ENCODE data around the gene ZBTB37.
"Not testable (repeated sequence)": the region's sequence is repeated elsewhere in the genome, so short reads cannot be mapped to it uniquely, and the experiment has no call there.

The ZBTB37 gene

DNA sequence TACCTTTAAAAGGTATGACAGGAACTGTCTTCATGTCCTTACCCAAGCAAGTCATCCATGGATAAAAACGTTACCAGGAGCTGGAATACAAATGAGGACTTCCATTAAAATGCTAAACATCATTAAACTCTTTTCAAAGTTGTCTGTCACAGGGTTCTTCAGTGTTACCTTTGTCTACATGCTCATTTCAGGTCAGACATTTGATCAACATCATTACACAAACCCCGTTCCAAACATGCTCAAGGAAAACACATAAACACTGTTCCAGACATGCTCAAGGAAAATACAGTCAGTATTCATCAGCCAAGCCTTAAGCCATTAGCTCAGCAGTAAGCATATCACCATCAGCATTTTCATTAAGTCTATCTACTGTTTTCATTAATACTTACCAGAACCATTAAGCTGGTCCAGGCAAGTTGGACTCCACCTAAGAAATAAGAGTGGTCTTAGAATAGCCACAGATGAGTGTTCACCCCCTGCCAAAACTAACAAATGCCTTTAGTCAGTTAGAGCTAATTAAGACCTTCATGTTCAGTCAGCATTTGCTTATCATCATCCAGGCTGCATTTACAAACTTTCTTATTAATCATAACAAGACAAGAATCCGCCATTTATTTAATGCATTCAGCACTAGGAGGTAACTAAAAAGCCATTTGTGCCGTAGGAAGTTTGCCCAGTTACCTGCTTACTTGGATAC, 2.6 kb upstream of the ZBTB37 start:
- DNase-seq: no peak

GRCh38 chr1:173866413-173867115, 1.6 kb upstream of the ZBTB37 start:
- no peak for DNase-seq

GRCh38 chr1:173867141-173867752, 933 bp upstream of the ZBTB37 start:
- DNase-seq: peak; percentile 11

- peak; percentile 98 for DNase-seq
Observed at GRCh38 chr1:173867753-173868265, 371 bp upstream of the ZBTB37 start, which contains the start of gene GAS5. GAS5 (minus strand) TSS chr1:173867989.

GRCh38 chr1:173869021-173869359, 810 bp downstream of the ZBTB37 start:
- DNase-seq: peak; percentile 32

- no peak for DNase-seq
Observed at GRCh38 chr1:173870252-173871075, 2.3 kb downstream of the ZBTB37 start.

GRCh38 chr1:173871091-173871490, 2.9 kb downstream of the ZBTB37 start:
- no peak for DNase-seq

- no peak for DNase-seq
Observed at GRCh38 chr1:173871500-173871899, 3.3 kb downstream of the ZBTB37 start.

GRCh38 chr1:173876732-173877131, 8.6 kb downstream of the ZBTB37 start:
- DNase-seq: no peak

DNA sequence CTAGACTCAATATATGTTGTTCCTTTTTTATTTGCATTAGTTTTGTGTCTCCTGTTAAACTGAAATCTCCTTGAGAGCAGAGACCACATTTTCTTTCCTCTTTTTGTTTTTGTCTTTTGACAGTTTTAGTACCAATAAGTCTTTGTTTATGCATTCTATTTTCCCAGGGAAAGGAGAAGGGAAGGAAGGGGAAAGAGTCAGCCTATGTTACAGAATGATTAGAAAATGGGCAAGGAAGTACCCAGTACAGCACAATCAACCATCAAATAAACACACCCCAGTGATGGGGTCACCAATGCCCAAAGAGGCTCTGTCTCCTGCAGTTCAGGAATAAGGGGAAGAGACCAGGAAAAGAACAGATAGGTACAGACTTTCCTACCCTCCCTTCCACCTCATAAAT, 10.1 kb downstream of the ZBTB37 start:
- no peak for DNase-seq

GRCh38 chr1:173881117-173881516, 12.9 kb downstream of the ZBTB37 start:
- not testable (repeated sequence) for DNase-seq

DNA sequence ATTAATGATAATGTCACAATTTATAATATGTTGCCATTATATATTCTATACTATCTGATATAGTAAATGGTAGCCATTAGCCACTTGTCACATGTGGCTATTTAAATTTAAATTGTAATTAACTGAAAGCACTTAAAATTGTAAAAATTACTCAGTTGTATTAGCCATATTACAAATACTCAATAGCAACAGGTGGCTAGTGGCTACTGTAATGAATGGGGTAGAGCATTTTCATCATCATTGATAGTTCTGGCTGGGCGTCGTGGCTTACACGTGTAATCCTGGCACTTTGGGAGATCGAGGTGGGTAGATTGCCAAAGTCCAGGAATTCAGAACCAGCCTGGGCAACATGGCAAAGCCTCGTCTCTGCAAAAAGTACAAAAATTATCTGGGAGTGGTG, 16.5 kb downstream of the ZBTB37 start:
- no peak for DNase-seq

DNA sequence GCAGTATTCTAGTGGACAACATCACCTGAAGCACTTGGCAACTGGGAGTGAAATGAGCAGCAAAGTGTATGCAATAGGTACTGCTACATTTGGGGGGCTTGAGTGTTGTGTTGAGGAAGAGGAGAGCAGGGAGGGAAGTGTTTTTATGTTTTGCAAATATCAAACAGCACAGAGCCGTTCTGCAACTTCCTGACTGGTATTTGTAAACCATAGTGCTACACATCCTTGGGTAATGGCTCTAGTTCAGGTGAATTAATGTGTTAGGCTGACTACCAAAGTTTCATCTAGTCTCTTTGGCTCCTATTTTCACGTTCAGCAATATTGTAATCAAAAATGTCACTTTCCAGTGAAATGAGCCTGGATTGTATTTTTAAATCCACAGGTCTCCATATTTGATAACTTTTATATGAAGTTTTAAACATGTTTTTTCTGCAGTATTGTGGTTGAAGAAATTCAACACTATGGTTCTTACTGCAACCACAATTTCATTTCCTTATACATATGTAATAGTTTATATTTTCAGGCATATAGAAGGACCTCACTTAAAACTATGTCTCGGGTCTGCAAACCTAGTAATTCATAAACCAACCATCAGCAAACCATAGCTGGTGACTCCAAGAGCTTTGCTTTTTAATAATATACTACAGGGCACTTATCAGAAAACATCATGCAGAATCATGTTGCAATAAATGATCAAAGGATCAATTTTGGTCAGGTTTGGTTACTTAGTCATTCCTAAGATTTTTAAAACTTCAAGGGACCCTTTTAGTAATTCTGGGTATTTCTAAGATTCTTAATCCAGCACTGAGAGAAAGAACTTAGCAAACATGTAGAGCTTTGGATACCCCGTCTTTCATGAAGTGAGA, 18.8 kb downstream of the ZBTB37 start:
- DNase-seq: no peak

- DNase-seq: no peak
Observed at GRCh38 chr1:173887627-173888026, 19.4 kb downstream of the ZBTB37 start.

DNA sequence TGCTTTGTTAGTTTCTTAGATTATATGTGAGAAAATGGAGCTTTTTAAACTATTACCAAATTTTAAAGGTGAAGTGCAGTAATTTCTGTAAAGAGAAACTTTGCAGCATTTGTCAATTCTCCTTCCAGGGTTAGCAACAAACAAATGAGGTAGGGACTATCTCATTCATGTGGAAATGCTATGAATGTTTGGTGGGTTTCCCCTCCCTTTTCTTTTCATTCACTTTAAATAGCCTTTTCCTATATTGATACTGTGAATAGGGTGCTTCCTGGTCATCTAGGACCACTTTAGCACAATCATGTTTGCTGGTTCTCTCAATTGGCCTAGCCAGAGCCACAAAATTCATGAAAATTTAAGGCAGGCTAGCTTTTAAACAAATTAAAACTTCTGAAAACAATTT, 20.6 kb downstream of the ZBTB37 start:
- DNase-seq: no peak

GRCh38 chr1:173889885-173890284, 21.7 kb downstream of the ZBTB37 start:
- DNase-seq: no peak

GRCh38 chr1:173893611-173894010, 25.4 kb downstream of the ZBTB37 start:
- DNase-seq: no peak

GRCh38 chr1:173894189-173894588, 26.0 kb downstream of the ZBTB37 start:
- DNase-seq: no peak

GRCh38 chr1:173900427-173900826, 32.2 kb downstream of the ZBTB37 start:
- DNase-seq: no peak

DNA sequence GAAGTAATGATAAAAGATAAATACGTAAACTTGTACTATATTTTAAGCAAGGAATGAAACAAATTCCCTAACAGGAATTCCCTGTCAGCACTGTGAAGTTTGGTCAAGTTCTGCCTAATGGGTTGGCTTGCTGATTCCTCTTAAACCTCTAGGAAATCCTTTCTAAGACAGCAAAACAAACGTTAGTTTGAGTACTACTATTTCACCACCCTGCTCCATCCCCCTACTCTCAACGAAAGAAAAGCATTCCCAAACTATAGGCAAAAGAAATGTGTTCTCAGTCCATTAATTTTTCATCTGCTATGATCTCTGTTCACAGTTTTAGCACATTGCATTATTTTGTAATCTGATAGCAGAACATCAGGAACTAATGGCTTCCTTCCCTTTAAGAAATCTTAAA, 32.8 kb downstream of the ZBTB37 start:
- DNase-seq: no peak

DNA sequence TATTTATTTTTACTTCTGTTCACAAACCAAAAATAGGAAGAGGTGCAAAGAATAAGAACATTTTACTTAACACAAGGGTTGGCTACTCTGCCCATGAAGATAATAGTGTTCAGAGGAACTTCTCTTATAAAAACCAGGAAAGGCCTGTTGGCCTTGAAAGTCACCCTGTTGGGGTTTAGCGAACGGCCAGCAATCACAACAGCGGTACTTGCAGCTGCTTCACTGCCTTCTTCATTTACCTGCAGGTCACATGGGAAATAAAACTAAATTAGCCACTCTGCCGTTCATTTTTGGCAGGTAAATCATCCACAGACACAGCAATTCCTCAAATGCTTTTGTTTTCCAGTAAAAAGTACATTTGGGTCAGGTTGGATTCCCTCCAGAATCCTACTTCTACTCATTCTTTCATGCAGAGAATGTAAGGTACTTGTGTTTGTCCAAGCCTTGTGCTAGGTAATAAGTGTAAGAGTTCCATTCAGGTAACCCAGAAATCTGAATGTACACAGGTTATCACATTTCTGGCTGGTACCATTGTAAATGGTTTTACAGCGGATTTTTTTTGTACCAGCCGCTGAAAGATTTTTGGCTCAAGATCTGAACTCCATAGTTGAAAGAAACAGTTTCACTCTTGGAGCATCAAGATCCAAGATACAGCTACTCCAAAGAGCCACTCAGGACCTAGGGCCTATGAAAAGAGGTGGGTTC, 35.8 kb downstream of the ZBTB37 start:
- no peak for DNase-seq
